HG02759 (cell line): ENCODE results near the gene PLAGL1.
"Not testable (repeated sequence)": the region's sequence is repeated elsewhere in the genome, so short reads cannot be mapped to it uniquely, and the experiment has no call there.

ENCODE experiments used
- ATAC-seq: cut with Tn5 transposase; IDR thresholded peaks from one replicate; pipeline ENCODE4 v1.9.1; 2021; ENCODE audit warnings: mild to moderate bottlenecking, moderate library complexity; ENCODE audit not compliant: unreplicated experiment

PLAGL1 gene

DNA sequence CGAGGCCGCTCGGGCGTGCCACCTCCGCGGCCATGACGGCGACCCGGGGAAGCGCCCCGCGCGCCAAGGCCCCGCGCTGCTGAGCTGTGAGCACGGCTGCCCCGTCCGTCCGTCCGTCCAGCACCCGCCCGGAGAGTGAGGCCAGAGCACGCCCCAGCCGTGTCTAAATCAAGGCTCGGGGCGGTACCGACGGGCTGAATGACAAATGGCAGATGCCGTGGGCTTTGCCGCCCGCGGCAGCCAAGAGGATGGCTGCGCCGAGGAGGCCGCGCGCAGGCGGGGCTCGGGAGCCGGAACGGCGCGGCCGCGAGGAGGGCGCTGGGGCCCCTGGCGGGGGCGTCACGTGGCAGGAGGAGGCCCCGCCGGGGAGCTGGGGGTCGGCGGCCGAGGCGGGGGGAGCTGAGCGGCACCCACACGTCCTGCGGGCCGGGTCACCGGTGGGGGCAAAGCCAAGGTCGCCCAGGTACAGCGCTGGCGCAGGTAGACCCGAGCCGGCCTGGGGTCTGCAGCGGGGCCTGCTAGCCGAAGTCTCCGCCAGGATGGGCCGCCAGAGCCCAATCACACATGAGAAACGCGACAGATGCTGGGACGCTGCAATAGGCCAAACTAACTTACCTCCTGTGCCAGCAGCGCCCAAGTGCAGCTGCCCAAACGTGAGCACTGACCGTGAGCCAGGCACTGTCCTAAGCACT is at the start of gene PLAGL1:
Gene PLAGL1 (minus strand): TSS at position 140 of the 692 bp plus-strand sequence. CDS start 60,123 bp downstream, outside the sequence.
- ATAC-seq: peak; percentile 88

DNA sequence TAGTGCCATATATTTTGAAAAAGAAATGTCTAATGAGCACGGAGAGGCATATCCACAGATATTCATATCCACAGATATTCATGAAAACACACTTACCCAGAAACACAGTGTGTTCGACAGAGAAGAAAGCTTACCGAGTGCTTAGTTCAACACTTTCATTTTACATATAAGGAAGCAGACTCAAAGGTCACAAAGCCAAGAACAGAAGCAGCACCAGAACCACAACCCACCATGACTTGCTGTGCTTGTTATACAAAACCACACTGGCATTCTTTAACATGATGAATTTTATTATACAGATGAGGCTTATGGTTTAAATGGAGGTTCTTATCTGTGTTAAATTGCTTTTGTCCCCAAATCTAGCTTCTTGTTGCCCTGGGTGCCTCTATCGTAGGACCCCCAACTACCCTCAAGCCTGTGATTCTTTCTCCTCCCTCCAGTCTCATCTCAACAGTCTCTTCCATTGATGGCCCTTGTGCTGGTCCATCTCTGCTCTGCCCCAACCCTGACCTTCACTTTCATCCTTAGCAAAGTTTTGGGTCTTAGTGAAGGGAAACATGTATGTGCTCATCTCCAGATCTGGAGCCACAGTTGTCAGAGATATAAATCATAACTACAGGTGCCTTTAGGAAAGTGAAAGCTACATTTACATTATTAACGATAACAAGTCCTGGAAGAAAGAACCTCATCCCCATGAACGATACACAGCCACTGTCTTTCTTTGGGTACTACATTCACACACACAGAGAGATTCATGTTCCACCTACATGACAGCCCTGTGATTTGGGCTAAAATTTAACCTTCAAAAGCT is 47.3 kb upstream of the PLAGL1 start:
- ATAC-seq: peak; percentile 84

DNA sequence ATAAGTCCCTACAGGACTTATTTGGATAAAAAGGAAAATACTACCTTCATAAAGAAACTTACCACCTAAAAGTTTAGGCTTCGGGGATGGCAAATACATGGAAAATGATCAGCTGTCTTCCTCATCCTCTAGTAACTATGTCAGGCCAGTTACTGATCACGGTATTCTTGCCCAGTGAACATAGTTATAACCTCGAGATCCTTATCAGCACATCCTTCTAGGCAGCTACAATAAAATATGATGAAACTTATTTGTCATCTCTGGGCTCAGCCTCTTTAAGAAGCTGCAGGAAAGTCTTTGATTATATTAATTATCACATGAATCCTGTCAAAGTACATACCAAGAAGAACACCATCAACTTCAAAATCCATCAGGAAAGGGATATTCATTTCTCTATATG is 45.5 kb upstream of the PLAGL1 start:
- no peak for ATAC-seq

- ATAC-seq: no peak
These were observed 44.4 kb upstream of the PLAGL1 start for GRCh38 chr6:144052488-144052887.

DNA sequence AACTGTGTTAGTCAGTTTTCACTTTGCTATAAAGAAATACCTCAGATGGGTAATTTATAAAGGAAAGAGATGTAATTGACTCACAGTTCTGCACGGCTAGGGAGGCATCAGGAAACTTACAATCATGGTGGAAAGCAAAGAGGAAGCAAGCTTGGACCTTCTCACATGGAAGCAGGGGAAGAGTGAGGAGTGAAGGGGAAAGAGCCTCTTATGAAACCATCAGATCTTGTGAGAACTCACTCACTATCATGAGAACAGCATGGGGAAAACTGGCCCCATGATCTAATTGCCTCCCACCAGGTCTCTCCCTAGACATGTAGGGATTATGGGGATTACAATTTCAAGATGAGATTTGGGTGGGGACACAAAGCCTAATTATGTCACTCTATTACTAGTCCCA is 41.3 kb upstream of the PLAGL1 start:
- no peak for ATAC-seq

- ATAC-seq: no peak
These were observed 39.6 kb upstream of the PLAGL1 start for GRCh38 chr6:144047688-144048087.

- not testable (repeated sequence) for ATAC-seq
These were observed 38.6 kb upstream of the PLAGL1 start for GRCh38 chr6:144046672-144047071.

- ATAC-seq: not testable (repeated sequence)
These were observed 36.9 kb upstream of the PLAGL1 start for GRCh38 chr6:144044989-144045388.

DNA sequence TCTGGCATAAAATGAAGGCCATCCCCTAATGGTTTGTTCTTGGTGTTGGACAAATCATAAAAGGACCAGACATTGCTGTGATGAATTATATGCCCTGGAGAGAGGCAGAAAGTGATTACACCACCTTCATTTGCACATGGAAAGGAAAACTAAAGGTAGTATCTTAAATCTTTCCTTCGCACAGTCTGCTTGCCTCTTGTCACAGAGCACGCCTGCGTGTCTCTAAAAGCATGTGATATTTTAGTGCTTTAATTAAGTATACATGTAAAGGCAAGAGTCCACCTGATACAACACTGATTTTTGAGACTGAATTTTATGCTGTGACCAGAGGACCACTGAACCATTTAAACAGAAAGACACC is 28.8 kb upstream of the PLAGL1 start:
- peak; percentile 4 for ATAC-seq

DNA sequence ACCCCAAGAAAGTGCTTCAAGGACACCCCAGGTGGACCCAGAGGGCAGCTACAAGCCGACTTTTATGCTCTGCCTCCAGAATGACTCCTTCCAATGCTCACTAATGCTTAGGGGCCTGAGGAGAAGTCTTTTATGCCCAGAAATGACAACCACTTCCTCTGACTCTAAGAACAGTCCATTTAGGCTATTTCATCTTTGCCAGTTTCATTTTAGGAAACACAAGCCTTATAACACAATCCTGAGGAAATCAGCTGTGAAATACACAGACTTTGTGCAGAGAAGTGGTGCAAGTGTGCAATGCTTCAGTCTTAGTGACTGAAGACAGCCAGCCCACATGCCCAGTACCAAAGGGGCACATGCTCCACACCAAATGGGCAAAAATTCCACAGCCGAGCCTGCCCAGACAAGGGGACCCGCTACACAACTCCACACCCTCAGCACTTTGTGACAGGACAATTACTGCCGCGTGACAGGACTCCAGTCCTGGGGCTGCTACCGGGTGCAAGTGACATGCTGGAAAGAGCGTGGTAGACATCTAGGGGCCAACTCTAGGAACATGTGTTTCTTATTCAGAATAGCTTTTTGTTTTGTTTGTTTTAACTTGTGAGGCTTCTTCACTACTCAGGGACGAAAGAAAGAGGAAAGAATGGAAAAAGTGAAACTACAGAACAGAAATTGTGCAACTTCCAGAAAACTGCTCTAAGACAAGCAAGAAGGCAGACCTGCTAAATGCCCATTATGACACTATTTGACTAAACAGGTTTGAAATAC is 28.2 kb upstream of the PLAGL1 start:
- peak; percentile 81 for ATAC-seq

DNA sequence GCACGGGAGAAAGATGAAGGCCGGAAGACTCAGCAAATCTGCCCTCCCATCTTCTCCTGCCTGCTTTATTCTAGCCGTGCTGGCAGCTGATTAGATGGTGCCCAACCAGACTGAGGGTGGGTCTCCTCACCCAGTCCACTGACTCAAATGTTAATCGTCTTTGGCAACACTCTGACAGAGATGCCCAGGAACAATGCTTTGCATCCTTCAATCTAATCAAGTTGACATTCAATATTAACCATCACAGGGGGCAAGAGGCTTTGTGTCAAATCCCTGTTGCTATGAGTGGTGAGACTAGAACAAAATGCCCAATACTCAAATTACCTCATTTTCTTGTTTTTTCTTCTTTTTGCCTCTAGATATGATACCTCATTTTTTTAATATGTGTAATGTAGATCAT is 27.4 kb upstream of the PLAGL1 start:
- ATAC-seq: no peak

DNA sequence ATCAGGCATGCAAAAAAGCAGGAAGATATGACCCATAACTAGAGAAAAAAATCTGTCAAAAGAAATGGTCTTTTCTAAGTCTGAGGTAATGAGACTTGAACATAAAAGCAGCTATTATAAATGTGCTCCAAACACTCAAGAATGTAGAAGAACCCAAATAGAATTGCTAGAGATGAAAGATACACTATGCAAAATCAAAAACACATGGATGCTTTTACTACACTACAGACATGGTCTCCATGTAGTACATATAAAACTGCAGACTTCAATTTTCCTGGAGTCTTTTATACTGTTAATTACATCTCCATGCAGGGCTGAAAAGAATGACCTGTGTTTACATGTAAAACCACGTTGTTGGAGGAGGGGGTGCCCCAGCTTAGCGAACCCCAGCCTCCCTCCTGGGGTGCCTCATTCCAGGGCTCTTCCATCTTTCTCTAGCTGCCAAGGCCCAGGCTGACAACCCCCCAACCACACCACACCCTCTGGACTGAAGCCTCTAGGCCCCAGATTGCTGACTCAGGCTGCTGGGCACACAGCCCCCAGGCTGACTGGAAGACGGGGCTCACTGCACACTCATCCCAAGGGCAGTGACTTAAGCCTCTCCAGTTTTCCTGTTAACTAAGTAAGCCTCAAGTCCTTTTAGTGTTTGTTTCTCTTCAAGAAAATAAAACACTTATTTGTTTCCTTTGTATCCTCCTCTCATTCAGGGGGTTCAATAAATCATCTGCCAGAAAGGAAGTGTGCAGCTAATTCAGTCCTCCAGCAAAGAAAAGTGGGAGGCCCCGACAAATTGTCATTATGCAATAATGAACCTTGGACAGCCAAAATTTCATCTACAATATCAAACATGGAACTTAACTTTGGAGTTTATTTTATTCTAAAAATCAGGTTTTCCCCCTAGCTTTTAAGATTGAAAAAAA is 26.0 kb upstream of the PLAGL1 start:
- no peak for ATAC-seq

DNA sequence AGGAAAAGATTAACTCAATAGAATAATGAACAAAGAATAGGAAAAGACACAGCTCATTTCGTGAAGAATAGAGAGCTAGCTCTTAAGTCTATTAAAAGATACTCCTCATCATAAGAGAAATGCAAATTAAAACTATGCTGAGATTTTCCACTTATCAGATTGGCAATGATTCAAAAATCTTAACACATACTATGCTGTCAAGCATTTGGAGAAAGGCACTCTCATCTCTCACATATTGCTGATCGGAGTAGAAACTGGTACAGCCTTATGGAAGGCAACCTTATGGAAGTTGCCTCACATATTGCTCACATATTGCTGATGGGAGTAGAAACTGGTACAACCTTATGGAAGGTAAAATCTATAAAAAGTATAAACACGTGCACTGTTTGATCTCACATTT is 21.4 kb upstream of the PLAGL1 start:
- ATAC-seq: no peak

DNA sequence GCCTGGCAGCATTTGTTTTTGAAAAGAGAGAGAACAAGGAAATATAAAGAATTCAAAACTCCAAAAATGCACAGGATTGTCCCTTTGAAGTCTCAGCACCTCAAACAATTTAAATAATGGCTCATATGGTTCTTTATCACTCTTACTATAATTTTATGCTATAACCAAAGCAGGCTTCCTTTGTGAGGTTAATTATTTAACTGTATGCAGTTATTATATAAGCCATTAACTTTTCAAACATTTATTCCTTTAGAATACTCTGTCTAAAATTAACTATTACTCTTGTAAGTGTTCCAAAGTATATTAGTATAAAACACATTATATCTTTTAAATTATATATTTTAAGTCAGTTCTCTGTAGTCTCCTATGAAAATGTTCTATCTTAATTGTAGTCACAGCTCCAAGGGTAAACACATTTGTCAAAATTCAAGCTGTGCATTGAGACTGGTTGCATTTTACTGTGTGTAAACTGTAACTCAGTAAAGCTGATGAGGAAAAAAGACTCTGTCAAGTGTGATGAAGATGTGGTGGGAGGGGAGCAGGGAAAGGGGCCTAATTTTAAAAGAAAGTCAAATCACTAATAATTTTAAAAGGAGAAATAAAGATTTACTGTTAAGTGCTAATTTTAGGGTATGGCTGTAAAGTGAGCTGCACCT is 20.0 kb upstream of the PLAGL1 start:
- ATAC-seq: no peak

DNA sequence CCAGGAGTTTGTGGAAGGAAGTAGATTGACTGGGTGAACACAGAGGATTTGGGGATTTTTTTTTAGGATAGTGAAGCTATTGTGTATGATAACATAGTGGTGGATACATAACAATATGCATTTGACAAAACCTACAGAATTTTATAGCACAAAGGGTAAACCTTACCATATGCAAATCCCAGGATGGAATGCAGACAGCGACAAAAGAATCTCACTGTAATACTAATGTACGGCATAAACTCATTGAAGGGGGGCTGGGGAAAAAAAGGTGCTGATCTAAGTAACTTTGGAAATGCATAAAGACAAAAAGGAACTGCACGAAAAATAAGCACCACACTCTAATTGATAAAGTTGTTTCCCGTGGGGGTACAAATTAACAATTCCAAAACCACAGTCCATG is 15.2 kb upstream of the PLAGL1 start:
- no peak for ATAC-seq

- no peak for ATAC-seq
These were observed 11.9 kb upstream of the PLAGL1 start for GRCh38 chr6:144019929-144020328.

GRCh38 chr6:144017166-144018094 is 9.4 kb upstream of the PLAGL1 start:
- no peak for ATAC-seq

DNA sequence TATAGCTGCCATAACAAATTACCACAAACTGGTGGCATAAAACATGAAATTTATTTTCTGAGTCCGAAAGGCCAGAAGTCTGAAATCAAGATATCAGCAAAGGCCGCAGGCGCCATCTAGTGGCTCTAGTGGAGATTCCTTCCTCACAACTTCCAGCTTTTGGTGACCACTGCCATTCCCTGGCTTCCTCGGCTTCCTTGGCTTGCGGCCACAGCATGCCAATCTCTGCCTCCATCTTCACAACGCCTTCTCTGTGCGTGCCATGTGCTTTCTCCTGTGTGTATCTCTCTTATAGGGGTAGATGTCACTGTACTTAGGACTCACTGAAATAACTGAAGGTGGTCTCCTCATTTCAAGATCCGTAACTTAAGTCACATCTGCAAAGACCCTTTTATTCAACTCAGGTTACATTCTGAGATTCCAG is 5.4 kb upstream of the PLAGL1 start:
- ATAC-seq: no peak

GRCh38 chr6:144012534-144012933 is 4.5 kb upstream of the PLAGL1 start:
- no peak for ATAC-seq
